Tibial nerve (tissue), 4 donors: ENCODE data around the gene LYSMD4.

Source experiments
- EP300 ChIP-seq, 2 donors: sonication (generic); formaldehyde crosslinking; IDR thresholded peaks; one replicate each; pipeline ENCODE4 v1.6.1; 2017; ENCODE audit warnings: antibody characterized with exemption in 2 of 2, mild to moderate bottlenecking in 1 of 2
- POLR2A ChIP-seq, 2 donors: fragments of 450-650 bp; IDR thresholded peaks; one replicate each; pipeline ENCODE4 v1.6.1; 2017; ENCODE audit warnings: antibody characterized with exemption in 2 of 2, mild to moderate bottlenecking in 2 of 2, moderate library complexity in 2 of 2
- TF ChIP-seq, protein P1 (sequence below), 5 experiments: fragments of 200-600 bp in 3 of 5; fragments of 450-650 bp in 2 of 5; sonication (generic) in 3 of 5; IDR thresholded peaks; one replicate each; pipeline ENCODE4 v1.5.1; 2016 to 2019; ENCODE audit warnings: antibody characterized with exemption in 5 of 5, mild to moderate bottlenecking in 3 of 5, moderate library complexity in 2 of 5

DNA sequence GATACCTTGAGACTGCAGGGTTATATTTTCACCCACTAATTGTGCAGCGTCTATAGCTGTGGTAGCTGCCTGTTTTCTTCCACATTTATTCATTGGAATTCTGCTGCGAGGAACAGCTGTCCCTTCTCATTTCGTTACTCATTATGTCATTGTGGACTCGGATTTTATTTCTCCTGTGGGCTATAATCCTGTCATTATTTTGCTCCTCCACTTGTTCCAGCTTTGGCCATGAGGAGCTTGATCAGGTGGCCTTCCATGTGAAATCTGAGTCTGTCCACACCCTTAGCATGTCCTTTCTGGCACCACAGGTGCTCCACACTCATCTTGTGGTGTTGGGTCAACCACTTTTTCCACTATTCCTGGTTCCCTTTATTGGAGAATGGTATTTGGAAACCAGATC is 14.8 kb downstream of the LYSMD4 start:
- TF ChIP-seq, protein P1, sequence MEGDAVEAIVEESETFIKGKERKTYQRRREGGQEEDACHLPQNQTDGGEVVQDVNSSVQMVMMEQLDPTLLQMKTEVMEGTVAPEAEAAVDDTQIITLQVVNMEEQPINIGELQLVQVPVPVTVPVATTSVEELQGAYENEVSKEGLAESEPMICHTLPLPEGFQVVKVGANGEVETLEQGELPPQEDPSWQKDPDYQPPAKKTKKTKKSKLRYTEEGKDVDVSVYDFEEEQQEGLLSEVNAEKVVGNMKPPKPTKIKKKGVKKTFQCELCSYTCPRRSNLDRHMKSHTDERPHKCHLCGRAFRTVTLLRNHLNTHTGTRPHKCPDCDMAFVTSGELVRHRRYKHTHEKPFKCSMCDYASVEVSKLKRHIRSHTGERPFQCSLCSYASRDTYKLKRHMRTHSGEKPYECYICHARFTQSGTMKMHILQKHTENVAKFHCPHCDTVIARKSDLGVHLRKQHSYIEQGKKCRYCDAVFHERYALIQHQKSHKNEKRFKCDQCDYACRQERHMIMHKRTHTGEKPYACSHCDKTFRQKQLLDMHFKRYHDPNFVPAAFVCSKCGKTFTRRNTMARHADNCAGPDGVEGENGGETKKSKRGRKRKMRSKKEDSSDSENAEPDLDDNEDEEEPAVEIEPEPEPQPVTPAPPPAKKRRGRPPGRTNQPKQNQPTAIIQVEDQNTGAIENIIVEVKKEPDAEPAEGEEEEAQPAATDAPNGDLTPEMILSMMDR (IDR thresholded peaks at IDR 0.05) = no peak
- no peak for TF ChIP-seq POLR2A (IDR thresholded peaks at IDR 0.05)
- TF ChIP-seq EP300 (IDR thresholded peaks at IDR 0.05) = no peak
